Activated B cell treated with CpG ODN at 0.5 μM for 24 hours (primary cell): ENCODE results near the gene IGF1R. TPM values are rescaled to one million over a fixed set of nuclear protein-coding genes. Genes with fewer than 3 reads are reported as not detected.
A peak's percentile ranks its signal among the peaks of the same experiment; 100 is the strongest.

Source experiments
- ATAC-seq: fragments of 200-7000 bp; cut with Tn5 transposase; one replicate; pipeline ENCODE4 v1.10.0; 2021; ENCODE audit warnings: low read depth, mild to moderate bottlenecking, moderate library complexity
- CTCF ChIA-PET: fragments of 350-600 bp; sonication (Branson Sonifier 250); formaldehyde crosslinking; loops from one replicate; lab custom pipeline; 2021; ENCODE audit warnings: antibody characterized with exemption; lab: Charles Lee
- POLR2A ChIA-PET: fragments of 350-600 bp; sonication (Branson Sonifier 250); formaldehyde crosslinking; loops from one replicate; lab custom pipeline; 2021; ENCODE audit warnings: antibody characterized with exemption; lab: Charles Lee
- DNase-seq: peaks from one replicate; pipeline ENCODE4 v3.0.0; 2022
- H3K27ac Mint-ChIP-seq: one replicate; pipeline ENCODE4 v1.8.0; 2020; ENCODE audit warnings: mixed read lengths
- H3K27me3 Mint-ChIP-seq: one replicate; pipeline ENCODE4 v1.8.0; 2021; ENCODE audit warnings: mixed read lengths
- H3K36me3 Mint-ChIP-seq: one replicate; pipeline ENCODE4 v1.8.0; 2021; ENCODE audit warnings: low read depth, mixed read lengths
- H3K4me1 Mint-ChIP-seq: one replicate; pipeline ENCODE4 v1.8.0; 2021; ENCODE audit warnings: mixed read lengths
- H3K4me3 Mint-ChIP-seq: one replicate; pipeline ENCODE4 v1.8.0; 2020; ENCODE audit warnings: mild to moderate bottlenecking, mixed read lengths
- H3K9me3 Mint-ChIP-seq: one replicate; pipeline ENCODE4 v1.8.0; 2020; ENCODE audit warnings: mixed read lengths
- CTCF ChIP-seq: fragments of 200-600 bp; IDR thresholded peaks from one replicate; pipeline ENCODE4 v1.8.0; 2022; ENCODE audit warnings: antibody characterized with exemption, mild to moderate bottlenecking
- intact Hi-C: fragments of 100-400 bp; cut with micrococcal nuclease; formaldehyde crosslinking; loops from one replicate; pipeline ENCODE4 v1.15.1; 2024
- total RNA-seq: library from RNA; stranded (reverse); gene quantifications from 2 replicates; pipeline ENCODE4 v1.2.3, GENCODE V29; 2022

Gene IGF1R
- total RNA-seq, 1 donor from 2014 or later, result 6.7 TPM

GRCh38 chr15:98843844-98844243 is 195.5 kb downstream of the IGF1R start:
- no peak overlapping the region for H3K27ac Mint-ChIP-seq
- H3K4me3 Mint-ChIP-seq, result no peak overlapping the region
- POLR2A ChIA-PET, result no interaction called here
- H3K4me1 Mint-ChIP-seq, result no peaks in the 10 kb centered on the region
- H3K36me3 Mint-ChIP-seq, result no peaks in the 10 kb centered on the region
- CTCF ChIA-PET, result interaction anchor here (1.4 kb wide), 1 partner anchor 38 kb away, joined by 4 read pairs; no protein-coding TSS in a partner anchor
- peaks cover 6% of the 10 kb centered on the region for H3K27me3 Mint-ChIP-seq
- ATAC-seq (no peak), DNase-seq (no peak)
- no peak for TF ChIP-seq CTCF
- no peaks in the 10 kb centered on the region for H3K9me3 Mint-ChIP-seq
- intact Hi-C loops, result loop anchor here (10.0 kb wide), 1 partner anchor 61 kb away; no protein-coding TSS in a partner anchor

GRCh38 chr15:98844261-98844660 is 195.9 kb downstream of the IGF1R start:
- TF ChIP-seq CTCF, result no peak
- no peaks in the 10 kb centered on the region for H3K36me3 Mint-ChIP-seq
- no peaks in the 10 kb centered on the region for H3K9me3 Mint-ChIP-seq
- CTCF ChIA-PET, result interaction anchor here (1.4 kb wide), 1 partner anchor 38 kb away, joined by 4 read pairs; no protein-coding TSS in a partner anchor
- ATAC-seq (no peak), DNase-seq (no peak)
- no peak overlapping the region for H3K27ac Mint-ChIP-seq
- H3K27me3 Mint-ChIP-seq, result peaks cover 6% of the 10 kb centered on the region
- intact Hi-C loops, result loop anchor here (10.0 kb wide), 1 partner anchor 61 kb away; no protein-coding TSS in a partner anchor
- no peak overlapping the region for H3K4me3 Mint-ChIP-seq
- POLR2A ChIA-PET, result no interaction called here
- no peaks in the 10 kb centered on the region for H3K4me1 Mint-ChIP-seq

- Mint-ChIP-seq H3K36me3 (no peaks in the 10 kb centered on the region), H3K27ac (no peak overlapping the region), H3K4me3 (no peak overlapping the region), H3K9me3 (no peaks in the 10 kb centered on the region), H3K27me3 (peaks cover 7% of the 10 kb centered on the region), H3K4me1 (no peaks in the 10 kb centered on the region)
- no peak for TF ChIP-seq CTCF
- no peak for DNase-seq
- no peak for ATAC-seq
- intact Hi-C loops, result loop anchor here (10.0 kb wide), 1 partner anchor 59 kb away; no protein-coding TSS in a partner anchor
- CTCF ChIA-PET, result interaction anchor here (0.7 to 1.2 kb wide), 2 partner anchors 231 to 326 kb away, joined by 3 to 4 read pairs; no protein-coding TSS in a partner anchor
- POLR2A ChIA-PET, result no interaction called here
Measured at GRCh38 chr15:98845138-98845884, 197.0 kb downstream of the IGF1R start.

GRCh38 chr15:98850961-98851572 is 202.7 kb downstream of the IGF1R start:
- H3K27ac Mint-ChIP-seq, result peak overlapping the region; percentile 63
- peak overlapping the region; percentile 93 for H3K4me3 Mint-ChIP-seq
- peaks cover 5% of the 10 kb centered on the region for H3K36me3 Mint-ChIP-seq
- POLR2A ChIA-PET, result interaction anchor here (0.8 to 1.0 kb wide), 2 partner anchors 28 to 201 kb away, joined by 3 read pairs; no protein-coding TSS in a partner anchor
- no peak for TF ChIP-seq CTCF
- peaks cover 26% of the 10 kb centered on the region for H3K4me1 Mint-ChIP-seq
- DNase-seq, result peak; percentile 33
- CTCF ChIA-PET, result interaction anchor here (0.6 to 0.8 kb wide), 2 partner anchors 16 to 331 kb away, joined by 3 read pairs; no protein-coding TSS in a partner anchor
- ATAC-seq, result peak; percentile 45
- H3K9me3 Mint-ChIP-seq, result no peaks in the 10 kb centered on the region
- H3K27me3 Mint-ChIP-seq, result peaks cover 7% of the 10 kb centered on the region
- intact Hi-C loops, result no loop called here

- intact Hi-C loops, result loop anchor here (1.0 kb wide), 1 partner anchor 205 kb away; the partner anchor contains the start of gene IGF1R
- peak; percentile 65 for ATAC-seq
- peaks cover 29% of the 10 kb centered on the region for H3K4me1 Mint-ChIP-seq
- H3K9me3 Mint-ChIP-seq, result no peaks in the 10 kb centered on the region
- H3K27me3 Mint-ChIP-seq, result peaks cover 5% of the 10 kb centered on the region
- H3K4me3 Mint-ChIP-seq, result peak overlapping the region; percentile 93
- ChIA-PET POLR2A (interaction anchor here (0.6 kb wide), 1 partner anchor 20 kb away, joined by 6 read pairs; no protein-coding TSS in a partner anchor), CTCF (no interaction called here)
- H3K27ac Mint-ChIP-seq, result peak overlapping the region; percentile 90
- TF ChIP-seq CTCF, result no peak
- DNase-seq, result peak; percentile 59
- H3K36me3 Mint-ChIP-seq, result peaks cover 5% of the 10 kb centered on the region
Measured at GRCh38 chr15:98853161-98853560, 204.8 kb downstream of the IGF1R start.
